Caki2 (cell line): Measurements from ENCODE around the gene MYRF. TPM values are rescaled to one million over a fixed set of nuclear protein-coding genes. Genes with fewer than 3 reads are reported as not detected.

Experiments
- DNase-seq: peaks from one replicate; pipeline ENCODE4 v3.0.0-alpha.2; 2015; ENCODE audit warnings: low read depth
- in situ Hi-C: cut with HindIII; loops from 2 replicates; pipeline ENCODE4 v1.10.0; 2016; ENCODE audit warnings: low sequenced_read_pairs, low pct_unique_long_range_greater_than_20kb, mixed read lengths
- total RNA-seq: library from RNA; depleted of rRNA; stranded (reverse); fragments of >200 nt; shearing (Covaris generic); gene quantifications from 2 replicates; pipeline ENCODE4 v1.2.3, GENCODE V29; 2014; ENCODE audit warnings: low replicate concordance

The MYRF gene
- total RNA-seq, 1 experiment from 2014 or later = 7.4 TPM

DNA sequence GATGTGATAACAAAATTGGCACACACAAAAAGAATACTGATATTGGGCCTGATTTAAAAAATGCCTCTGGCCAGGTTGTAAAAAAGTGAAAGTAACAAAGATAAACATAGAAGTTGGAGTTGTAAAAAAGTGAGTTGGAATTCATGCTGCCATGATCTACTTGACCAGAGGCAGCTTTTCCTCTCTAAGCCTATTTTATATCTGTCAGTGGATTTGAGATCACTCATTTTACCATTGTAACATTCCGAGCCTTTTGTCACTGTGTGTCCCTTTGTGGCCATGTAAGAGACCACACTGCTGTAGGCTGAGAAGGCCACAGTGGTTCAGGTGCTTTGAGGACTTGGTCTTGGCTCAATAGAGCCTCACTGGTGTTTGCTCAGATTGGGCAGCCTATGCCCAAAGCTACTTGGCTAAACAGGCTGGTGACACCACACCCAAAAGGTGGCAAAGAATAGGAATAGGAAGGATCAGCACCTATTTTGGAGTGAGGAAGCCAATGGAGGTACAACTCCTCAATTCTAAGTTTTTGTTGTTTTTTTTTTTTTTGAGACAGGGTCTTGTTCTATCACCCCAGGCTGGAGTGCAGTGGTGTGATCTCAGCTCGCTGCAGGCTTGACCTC, 47.3 kb downstream of the MYRF start:
- in situ Hi-C loops = no loop called here

DNA sequence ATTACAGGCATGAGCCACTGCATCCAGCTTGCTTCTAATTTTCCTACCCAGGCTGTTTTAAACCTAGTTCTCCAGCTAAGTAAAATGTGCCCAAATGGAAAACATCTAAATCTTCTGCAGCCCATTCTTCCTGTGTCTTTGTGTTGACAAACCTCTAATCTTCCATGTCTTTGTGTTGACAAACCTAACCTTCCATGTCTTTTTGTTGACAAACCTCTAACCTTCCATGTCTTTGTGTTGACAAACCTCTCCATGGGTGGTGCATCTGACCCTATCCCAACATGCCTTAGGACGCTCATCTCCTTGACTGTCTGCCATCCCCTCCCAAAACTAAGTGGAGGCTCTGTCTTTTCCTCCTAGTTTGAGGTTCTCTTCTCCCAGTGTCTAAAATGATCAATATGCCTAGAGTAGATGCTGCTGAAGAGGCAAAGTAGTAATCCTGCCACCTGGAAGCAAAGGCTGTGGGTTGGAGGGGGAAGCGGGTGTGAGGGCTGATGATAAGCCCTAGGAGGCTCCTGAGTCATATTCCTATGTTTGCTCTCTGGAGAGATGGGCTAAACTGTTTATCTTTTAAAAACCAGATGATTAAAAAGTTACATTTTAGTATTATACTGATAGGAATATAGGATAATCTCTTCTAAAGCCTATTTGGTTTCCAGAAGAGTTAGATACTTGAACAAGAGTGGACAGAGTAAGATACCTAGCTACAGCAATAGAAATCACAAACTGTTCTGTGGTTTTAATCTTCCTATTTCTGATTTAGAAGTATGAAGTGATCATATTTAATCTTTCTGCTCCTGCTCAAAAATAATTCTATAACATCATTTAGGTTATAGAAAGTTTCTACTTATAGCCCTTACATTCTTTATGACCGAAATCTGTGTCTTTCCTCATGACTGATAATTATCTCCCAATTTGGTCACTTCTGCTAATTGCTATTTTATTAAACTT, 48.2 kb downstream of the MYRF start:
- DNase-seq = no peak
- in situ Hi-C loops = no loop called here

More for the DNA sequence above, 47.3 kb downstream of the MYRF start:
- DNase-seq = no peak

GRCh38 chr11:61802605-61803004, 50.2 kb downstream of the MYRF start:
- in situ Hi-C loops = no loop called here
- no peak for DNase-seq

GRCh38 chr11:61803889-61804647, 51.6 kb downstream of the MYRF start:
- in situ Hi-C loops = no loop called here

DNA sequence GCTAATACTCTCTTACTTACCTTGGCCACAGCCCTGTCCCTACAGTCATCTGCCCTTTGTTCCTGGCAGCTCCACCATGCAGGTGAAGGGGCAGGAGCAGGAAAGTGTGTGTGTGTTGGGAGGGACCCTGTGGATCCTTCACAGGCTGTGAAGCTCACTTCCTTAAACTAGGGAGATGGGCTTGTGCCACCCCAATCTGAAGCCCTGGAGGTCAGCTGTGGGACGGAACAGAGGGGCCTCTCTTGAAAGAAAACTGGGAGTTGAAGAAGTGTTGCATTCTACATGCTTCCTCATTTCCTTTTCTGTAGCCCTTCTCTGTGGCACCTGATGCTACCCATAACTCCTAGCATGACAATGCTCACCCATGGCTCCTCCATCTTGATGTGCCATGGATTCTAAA, 52.7 kb downstream of the MYRF start:
- no peak for DNase-seq
- in situ Hi-C loops = no loop called here

More at GRCh38 chr11:61803889-61804647, 51.6 kb downstream of the MYRF start:
- DNase-seq = no peak

- in situ Hi-C loops = no loop called here
- no peak for DNase-seq
Observed at GRCh38 chr11:61806785-61807184, 54.3 kb downstream of the MYRF start.

DNA sequence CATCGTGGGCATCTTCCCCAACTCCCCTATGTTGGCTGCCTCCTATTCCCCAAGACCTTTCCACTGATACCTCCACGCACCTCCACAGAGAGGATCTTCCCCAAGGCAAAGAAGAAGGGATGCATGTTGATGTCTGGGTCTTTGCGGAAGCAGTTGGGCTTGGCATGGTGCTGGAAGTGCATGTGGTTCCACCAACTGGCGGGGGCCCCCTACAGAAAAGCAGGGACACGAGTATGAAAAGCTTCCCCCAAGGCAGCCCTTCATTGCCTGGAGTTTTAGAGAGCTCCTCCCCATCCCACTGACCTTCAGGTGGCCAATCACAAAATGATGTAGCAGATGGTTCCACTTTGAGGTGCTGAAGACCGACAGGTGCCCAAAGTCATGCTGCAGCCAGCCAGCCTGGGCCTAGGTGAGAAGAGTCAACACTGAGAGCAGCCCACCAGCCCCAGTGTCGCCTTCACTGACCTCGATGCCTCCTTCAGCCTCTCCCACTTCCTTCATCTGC, 58.3 kb downstream of the MYRF start:
- DNase-seq = no peak
- in situ Hi-C loops = no loop called here

- DNase-seq = no peak
- in situ Hi-C loops = no loop called here
Observed at GRCh38 chr11:61811831-61812230, 59.4 kb downstream of the MYRF start.

GRCh38 chr11:61812736-61813411, 60.4 kb downstream of the MYRF start:
- in situ Hi-C loops = no loop called here
- DNase-seq = no peak

GRCh38 chr11:61814247-61814957, 62.0 kb downstream of the MYRF start:
- no peak for DNase-seq
- in situ Hi-C loops = no loop called here

DNA sequence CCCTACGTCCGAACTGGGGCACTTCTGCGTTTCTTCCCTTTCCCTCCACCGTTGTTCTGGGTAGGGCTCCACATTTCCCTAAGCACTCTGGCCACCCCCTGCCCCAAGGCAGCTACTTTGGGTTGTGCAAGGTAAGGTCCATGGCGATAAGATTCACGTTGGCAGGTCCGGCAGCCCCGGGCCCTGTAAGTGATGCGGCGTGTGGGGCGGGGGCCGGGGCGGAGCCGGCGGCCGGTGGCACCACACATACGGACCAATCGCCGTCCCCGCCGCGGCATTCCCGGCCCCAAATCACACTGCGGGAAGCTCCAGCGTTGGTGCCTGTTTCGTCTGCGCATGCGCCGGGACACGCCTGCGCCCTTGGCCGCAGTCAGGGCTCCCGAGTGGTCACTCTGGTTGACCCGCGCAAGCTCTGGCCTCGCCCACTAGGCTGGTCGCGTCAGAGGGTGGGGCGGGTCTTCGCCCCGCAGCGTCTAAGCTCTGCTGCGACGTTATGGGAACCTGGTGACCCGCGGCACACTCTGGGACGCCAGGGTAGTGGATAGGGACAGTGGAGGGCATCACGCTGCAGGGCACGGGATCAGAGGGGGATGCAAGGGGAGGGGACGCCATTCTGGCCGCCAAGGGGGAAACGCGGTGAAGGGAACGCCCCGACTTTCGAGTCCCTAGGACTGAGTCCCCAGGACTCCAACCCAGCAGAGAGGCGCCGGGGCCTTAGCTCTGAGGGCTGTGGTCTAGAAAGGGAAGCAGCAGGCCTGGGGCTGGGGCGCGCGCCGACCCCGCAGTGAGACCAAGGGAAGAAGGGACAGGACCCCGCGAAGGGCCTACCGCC, 62.7 kb downstream of the MYRF start:
- in situ Hi-C loops = no loop called here
- DNase-seq = peak; percentile 95

DNA sequence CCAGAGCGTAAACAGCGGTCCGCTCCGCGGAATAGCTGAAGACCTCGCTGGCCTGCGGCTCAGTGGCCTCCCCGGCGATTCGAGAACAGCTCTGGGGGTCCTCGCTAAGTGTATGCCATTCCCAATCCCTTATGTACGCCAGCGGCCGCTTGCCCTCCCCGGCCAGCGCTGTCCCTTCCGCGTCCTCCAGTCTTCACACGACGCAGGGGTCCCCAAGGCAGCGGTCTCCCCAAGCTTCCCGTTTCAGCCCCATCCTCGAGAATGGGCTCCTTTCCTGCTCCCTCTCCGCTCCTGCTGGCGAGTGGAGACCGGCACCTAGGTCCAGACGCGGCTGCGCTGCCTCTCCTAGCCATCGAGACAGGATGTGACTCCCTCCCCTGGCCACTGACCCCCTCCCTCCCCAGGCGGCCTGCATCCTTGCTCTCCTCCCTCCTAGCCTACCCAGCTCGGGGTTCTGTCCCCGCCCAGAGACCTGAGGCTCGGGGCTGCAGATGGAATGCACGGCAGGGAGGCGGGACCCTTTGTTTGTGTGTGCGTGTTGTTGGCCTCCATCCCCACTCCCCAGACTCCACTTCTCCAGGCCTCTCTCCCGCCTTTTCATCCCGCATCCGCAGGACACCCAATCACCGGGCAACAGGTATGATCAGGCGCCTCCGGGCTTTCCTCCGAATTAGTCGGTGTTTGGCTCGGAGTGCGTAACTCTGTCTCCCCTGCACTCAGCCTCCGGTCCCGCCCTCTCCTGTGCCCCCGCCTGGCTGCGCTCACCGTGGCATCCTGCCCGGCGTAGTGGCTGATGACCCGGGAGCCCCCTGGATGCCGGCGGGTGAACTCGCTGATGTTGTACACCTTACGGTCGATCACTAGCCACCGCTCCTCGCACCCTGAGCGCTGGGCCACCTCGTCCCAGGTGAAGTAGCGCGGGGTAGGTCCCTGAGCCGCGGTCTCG, 63.6 kb downstream of the MYRF start:
- peak; percentile 71 for DNase-seq
- in situ Hi-C loops = no loop called here

GRCh38 chr11:61816736-61817455, 64.5 kb downstream of the MYRF start, which contains the start of gene FADS1:
TSS of gene FADS1 (minus strand) at chr11:61817003. CDS start at chr11:61816929, 74 bp downstream.
- in situ Hi-C loops = no loop called here
- peak; percentile 92 for DNase-seq

DNA sequence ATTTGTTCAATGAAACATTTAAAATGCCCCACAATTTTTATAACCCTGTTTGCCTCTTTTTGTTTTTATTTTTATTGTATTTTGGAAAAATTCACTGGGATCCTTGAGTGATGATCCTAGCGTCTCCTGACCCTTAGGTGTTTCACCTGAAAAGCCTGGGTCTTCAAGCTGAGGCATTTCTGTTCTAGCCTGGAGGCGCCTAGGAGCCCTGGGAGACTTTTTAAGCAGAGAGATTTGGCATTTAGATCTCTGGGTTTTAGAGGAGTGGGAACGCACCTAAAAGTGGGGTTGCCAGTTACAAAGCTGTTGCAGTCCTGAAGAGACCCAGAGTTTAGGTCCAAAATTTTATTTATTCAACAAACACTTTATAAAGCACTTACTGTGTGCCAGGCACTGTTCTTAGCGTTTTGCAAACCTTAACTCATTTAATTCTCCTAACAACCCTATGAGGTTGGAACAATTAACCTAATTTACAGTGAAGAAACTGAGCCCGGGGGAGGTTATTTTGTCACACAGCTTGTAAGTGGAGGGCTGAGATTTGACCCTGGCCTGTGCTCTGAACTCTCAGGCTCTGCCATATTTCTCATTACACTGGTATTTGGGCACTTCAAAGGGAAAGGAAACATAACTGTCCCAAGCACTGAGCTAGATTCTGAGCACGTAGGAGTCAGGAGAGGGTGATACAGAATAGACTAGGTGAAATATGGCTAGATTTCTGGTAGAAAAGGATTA, 65.2 kb downstream of the MYRF start:
- DNase-seq = no peak
- in situ Hi-C loops = no loop called here
